NK-92 (cell line): Measurements from ENCODE around the gene MMP25.
"Not testable (repeated sequence)": the region's sequence is repeated elsewhere in the genome, so short reads cannot be mapped to it uniquely, and the experiment has no call there.

Source experiments
- DNase-seq: peaks from one replicate; lab custom pipeline; 2025; ENCODE audit not compliant: unreplicated experiment; lab: John Stamatoyannopoulos, UW

The MMP25 gene

GRCh38 chr16:3029491-3030221 is 16.7 kb upstream of the MMP25 start:
- DNase-seq = no peak

- DNase-seq = no peak
These were observed 15.8 kb upstream of the MMP25 start for GRCh38 chr16:3030222-3031212.

GRCh38 chr16:3032624-3033023 is 13.7 kb upstream of the MMP25 start:
- no peak for DNase-seq

- DNase-seq = no peak
These were observed 10.9 kb upstream of the MMP25 start for GRCh38 chr16:3035289-3035971.

DNA sequence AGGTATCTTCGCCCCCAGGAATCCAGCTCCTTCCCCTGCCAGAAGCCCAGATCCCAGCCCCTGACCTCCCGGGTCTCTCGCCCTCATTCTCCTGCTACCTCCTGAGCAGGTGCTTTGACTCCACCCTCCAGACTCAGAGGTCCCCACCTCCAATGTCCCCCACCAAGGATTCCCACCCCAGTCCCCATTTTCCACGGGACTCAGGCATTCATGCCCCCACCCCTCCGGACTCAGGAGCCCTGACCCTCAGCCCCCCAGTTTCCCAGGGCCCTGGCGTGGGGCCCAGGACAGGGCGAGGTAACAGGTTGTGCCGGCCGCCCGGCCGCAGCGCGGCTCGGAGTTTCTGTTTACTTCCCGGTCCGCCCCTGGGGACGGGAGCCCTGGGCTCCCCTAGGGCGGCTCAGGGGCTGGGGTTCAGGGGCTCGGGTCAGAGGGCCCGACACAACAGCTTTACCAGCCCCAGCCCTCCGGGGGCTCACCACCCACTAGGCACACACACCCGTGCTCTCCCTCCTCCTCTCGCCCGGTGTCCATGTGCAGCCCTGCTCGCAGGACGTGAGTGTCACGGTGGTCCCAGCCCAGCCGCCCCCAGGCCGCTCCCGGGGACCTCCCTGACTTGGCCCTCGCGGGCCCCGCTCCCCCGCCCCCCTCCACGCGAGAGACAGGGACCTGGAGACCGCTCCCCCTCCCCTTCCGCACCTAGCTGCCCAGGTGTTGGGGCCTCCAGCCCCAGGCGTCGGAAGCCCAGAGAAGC is 10.2 kb upstream of the MMP25 start:
- no peak for DNase-seq

DNA sequence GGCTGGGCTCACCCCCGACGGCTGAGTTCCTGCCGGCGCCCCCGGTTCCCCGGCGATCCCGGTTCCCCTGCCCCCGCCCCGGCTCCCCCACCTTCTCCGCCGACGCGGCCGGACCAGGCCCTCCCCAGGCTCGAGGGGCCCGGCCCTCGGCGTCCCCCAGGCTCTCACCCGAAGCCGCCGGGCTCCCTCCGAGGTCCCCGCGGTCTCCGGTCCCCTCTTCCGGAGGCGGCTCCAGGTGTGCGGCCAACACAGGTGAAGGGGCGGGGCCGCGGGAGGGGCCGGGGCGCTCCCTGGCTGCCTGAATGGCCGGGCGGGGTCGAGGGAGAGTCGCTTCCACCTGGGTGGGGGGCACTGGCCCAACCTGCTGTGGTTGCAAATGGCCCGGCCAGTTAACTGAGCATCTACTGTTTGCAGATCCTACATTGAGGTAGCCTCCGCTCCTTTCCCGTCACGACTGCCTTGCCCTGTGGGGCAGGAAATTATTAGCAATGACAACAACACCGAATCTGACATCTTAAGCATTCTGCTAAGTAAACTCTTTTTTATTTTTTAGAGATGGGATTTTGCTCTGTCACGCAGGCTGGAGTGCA is 9.5 kb upstream of the MMP25 start, which contains the start of gene BICDL2:
Gene BICDL2 (minus strand): TSS at position 219 of the 590 bp plus-strand sequence. CDS start 1,448 bp downstream, outside the sequence.
- no peak for DNase-seq

- no peak for DNase-seq
These were observed 8.1 kb upstream of the MMP25 start for GRCh38 chr16:3038256-3038655.

GRCh38 chr16:3038896-3039295 is 7.5 kb upstream of the MMP25 start:
- no peak for DNase-seq

DNA sequence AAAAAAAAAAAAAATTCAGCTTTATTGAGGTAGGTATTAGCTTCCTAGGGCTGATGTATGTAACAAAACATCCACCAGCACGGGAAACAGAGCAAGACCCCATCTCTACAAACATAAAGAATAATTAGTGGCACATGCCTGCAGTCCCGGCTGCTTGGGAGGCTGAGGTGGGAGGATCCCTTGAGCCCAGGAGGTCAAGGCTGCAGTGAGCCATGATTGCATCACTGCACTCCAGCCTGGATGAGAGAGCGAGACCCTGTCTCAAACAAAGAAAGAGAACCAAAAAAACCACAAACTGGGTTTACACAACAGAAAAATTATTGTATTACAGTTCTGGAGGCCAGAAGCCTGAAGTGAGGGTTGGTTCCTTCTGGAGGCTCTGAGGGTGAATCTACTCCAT is 4.0 kb upstream of the MMP25 start:
- DNase-seq = no peak

- DNase-seq = no peak
These were observed 1.7 kb upstream of the MMP25 start for GRCh38 chr16:3044708-3045107.

DNA sequence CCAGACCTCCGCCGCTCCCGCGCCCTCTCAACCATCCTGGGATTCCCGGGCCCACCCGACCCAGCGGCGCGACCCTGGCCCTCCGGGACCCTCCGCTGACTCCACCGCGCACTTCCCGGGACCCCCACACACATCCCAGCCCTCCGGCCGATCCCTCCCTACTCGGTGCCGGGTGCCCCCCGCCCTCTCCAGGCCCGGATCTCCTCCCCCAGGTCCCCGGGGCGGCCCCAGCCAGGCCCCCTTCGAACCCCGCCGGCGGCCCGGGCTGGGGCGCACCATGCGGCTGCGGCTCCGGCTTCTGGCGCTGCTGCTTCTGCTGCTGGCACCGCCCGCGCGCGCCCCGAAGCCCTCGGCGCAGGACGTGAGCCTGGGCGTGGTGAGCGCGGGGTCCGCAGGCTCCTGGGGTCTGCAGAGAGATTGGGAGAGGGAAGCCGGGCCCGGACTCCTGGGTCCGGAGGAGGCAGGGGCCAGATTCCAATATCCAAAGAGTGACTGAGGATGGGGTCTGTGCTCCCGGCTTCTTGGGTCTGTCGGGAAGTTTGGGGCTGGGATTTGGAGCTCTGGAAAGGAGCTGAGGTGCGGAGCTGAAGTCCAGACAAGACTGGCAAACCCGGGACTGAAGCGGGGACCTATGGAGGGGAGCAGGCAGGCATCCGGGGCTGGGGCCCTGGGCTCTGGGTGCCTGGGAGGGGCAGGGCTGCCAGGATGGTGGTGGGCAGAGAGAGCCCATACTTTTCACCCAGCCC is 453 bp downstream of the MMP25 start:
- DNase-seq = no peak

GRCh38 chr16:3047387-3047720 is 993 bp downstream of the MMP25 start:
- no peak for DNase-seq

- DNase-seq = no peak
These were observed 3.6 kb downstream of the MMP25 start for GRCh38 chr16:3049921-3050481.

DNA sequence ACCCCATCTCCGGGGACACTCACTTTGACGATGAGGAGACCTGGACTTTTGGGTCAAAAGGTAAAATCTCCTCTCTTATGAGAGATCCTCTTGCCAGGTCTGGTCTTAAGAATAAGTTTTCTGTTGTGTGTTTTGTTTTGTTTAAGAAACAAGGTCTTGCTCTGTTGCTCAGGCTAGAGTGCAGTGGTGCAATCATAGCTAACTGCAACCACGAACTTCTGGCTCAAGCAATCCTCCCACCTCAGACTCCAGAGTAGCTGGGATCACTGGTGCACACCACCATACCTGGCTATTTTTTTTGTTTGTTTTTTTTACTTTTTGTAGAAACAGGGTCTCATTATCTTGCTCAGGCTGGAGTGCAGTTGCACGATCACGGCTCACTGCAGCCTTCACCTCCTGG is 4.1 kb downstream of the MMP25 start:
- DNase-seq = no peak

GRCh38 chr16:3051009-3051408 is 4.6 kb downstream of the MMP25 start:
- DNase-seq = no peak

DNA sequence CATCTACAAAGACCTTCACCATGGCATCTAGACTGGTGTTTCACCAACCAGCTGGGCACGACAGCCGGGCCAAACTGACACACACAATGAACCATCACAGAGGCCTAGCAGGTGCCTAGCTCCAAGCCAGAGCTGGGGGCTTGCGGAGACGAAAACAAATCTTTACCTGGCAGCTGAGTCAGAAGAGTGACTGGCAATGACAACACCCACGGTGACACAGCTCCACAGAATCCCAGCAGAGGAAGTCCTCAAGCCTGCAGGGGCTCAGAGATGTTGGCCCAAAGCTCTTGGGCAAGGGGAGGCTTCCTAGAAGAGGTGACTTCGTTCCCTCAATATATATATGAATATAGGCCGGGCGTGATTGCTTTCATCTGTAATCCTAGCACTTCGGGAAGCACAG is 5.1 kb downstream of the MMP25 start:
- DNase-seq = no peak

GRCh38 chr16:3052571-3053329 is 6.4 kb downstream of the MMP25 start:
- DNase-seq = not testable (repeated sequence)

- not testable (repeated sequence) for DNase-seq
These were observed 7.0 kb downstream of the MMP25 start for GRCh38 chr16:3053330-3053710.
